HG02588 (cell line): ENCODE data around the gene CNIH3.

ENCODE experiments used
- ATAC-seq: cut with Tn5 transposase; IDR thresholded peaks from one replicate; pipeline ENCODE4 v1.9.1; 2021; ENCODE audit warnings: mild to moderate bottlenecking, moderate library complexity; ENCODE audit not compliant: unreplicated experiment

CNIH3 gene

GRCh38 chr1:224767031-224767430 lies 150.9 kb downstream of the CNIH3 start:
- no peak for ATAC-seq

- no peak for ATAC-seq
Measured at GRCh38 chr1:224767676-224768075, 151.6 kb downstream of the CNIH3 start.

GRCh38 chr1:224768971-224769370 lies 152.9 kb downstream of the CNIH3 start:
- no peak for ATAC-seq

- no peak for ATAC-seq
Measured at GRCh38 chr1:224769452-224770335, 153.6 kb downstream of the CNIH3 start.

GRCh38 chr1:224770336-224770693 lies 154.2 kb downstream of the CNIH3 start:
- no peak for ATAC-seq

GRCh38 chr1:224773646-224774045 lies 157.5 kb downstream of the CNIH3 start:
- ATAC-seq, result no peak

GRCh38 chr1:224774378-224774777 lies 158.3 kb downstream of the CNIH3 start:
- ATAC-seq, result no peak

- ATAC-seq, result no peak
Measured at GRCh38 chr1:224777180-224777579, 161.1 kb downstream of the CNIH3 start.

- no peak for ATAC-seq
Measured at GRCh38 chr1:224779536-224779935, 163.4 kb downstream of the CNIH3 start.

- no peak for ATAC-seq
Measured at GRCh38 chr1:224780736-224781135, 164.6 kb downstream of the CNIH3 start.

GRCh38 chr1:224781800-224782199 lies 165.7 kb downstream of the CNIH3 start:
- no peak for ATAC-seq

- ATAC-seq, result no peak
Measured at GRCh38 chr1:224782281-224783000, 166.3 kb downstream of the CNIH3 start.

GRCh38 chr1:224783006-224783651 lies 167.0 kb downstream of the CNIH3 start:
- peak; percentile 67 for ATAC-seq

GRCh38 chr1:224784265-224785039 lies 168.3 kb downstream of the CNIH3 start:
- ATAC-seq, result no peak

- ATAC-seq, result no peak
Measured at GRCh38 chr1:224785040-224785328, 168.9 kb downstream of the CNIH3 start.

- no peak for ATAC-seq
Measured at GRCh38 chr1:224785622-224786021, 169.5 kb downstream of the CNIH3 start.

GRCh38 chr1:224786533-224787250 lies 170.6 kb downstream of the CNIH3 start:
- no peak for ATAC-seq

- ATAC-seq, result no peak
Measured at GRCh38 chr1:224789311-224789710, 173.2 kb downstream of the CNIH3 start.
